ENCODE results near the gene HBQ1.
"Not testable (repeated sequence)": the region's sequence is repeated elsewhere in the genome, so short reads cannot be mapped to it uniquely, and the experiment has no call there.

The HBQ1 gene

GRCh38 chr16:211631-212180, 31.4 kb downstream of the HBQ1 start:
- DNase-seq = not testable (repeated sequence)

- no peak for DNase-seq
Observed at GRCh38 chr16:212999-213398, 32.7 kb downstream of the HBQ1 start.

- no peak for DNase-seq
Observed at GRCh38 chr16:220021-220420, 39.8 kb downstream of the HBQ1 start.

GRCh38 chr16:228151-228851, 48.0 kb downstream of the HBQ1 start:
- DNase-seq = no peak

- peak; percentile 77 to 86 for DNase-seq
Observed at GRCh38 chr16:228852-229730, 48.8 kb downstream of the HBQ1 start, which contains the start of gene LUC7L. Gene LUC7L, minus strand, starts transcription at chr16:229449. Its CDS starts 110 bp downstream, at chr16:229339.

GRCh38 chr16:229731-230281, 49.5 kb downstream of the HBQ1 start:
- no peak for DNase-seq

GRCh38 chr16:230351-230750, 50.1 kb downstream of the HBQ1 start:
- DNase-seq = not testable (repeated sequence)
